PC-9 (cell line): ENCODE results near the gene GPHN.
"Not testable (repeated sequence)": the region's sequence is repeated elsewhere in the genome, so short reads cannot be mapped to it uniquely, and the experiment has no call there.

Source experiments
- CTCF ChIP-seq: fragments of 200-600 bp; sonication (generic); conservative IDR thresholded peaks from 2 replicates; pipeline ENCODE4 v1.6.1; 2017; ENCODE audit warnings: mixed run types, antibody characterized with exemption, mild to moderate bottlenecking, moderate library complexity
- EZH2 ChIP-seq: fragments of 200-600 bp; sonication (generic); IDR thresholded peaks from 2 replicates; pipeline ENCODE4 v1.8.0; 2017; ENCODE audit warnings: antibody characterized with exemption, low read depth

GRCh38 chr14:66731298-66731697 is 223.4 kb downstream of the GPHN start:
- not testable (repeated sequence) for TF ChIP-seq CTCF, EZH2
